PFSK-1 (cell line): ENCODE data around the gene SPTBN1.

Experiments
- FOXP2 ChIP-seq: optimal IDR thresholded peaks from 2 replicates; pipeline ENCODE3; 2011; ENCODE audit warnings: borderline replicate concordance, control low read depth, inconsistent platforms; ENCODE audit not compliant: insufficient read depth; ENCODE audit errors: extremely low read length, extremely low read depth
- POLR2AphosphoS5 ChIP-seq: IDR thresholded peaks from 2 replicates; pipeline ENCODE4 v1.6.1; 2012; ENCODE audit warnings: low read depth, mild to moderate bottlenecking, control low read depth, low read length, moderate library complexity
- REST ChIP-seq, 2 experiments: IDR thresholded peaks; 2 replicates each; pipeline versions ENCODE4 v1.6.1 to v1.8.0; 2011 to 2012; ENCODE audit warnings: low read depth in 2 of 2, low read length in 2 of 2, control low read depth in 1 of 2, inconsistent platforms in 1 of 2, mild to moderate bottlenecking in 1 of 2, moderate library complexity in 1 of 2; ENCODE audit not compliant: insufficient read depth in 1 of 2
- TAF1 ChIP-seq: IDR thresholded peaks from 2 replicates; pipeline ENCODE4 v1.6.1; 2012; ENCODE audit warnings: low read length, control low read depth, borderline replicate concordance; ENCODE audit not compliant: insufficient read depth

GRCh38 chr2:54475285-54475684 lies 19.2 kb downstream of the SPTBN1 start:
- TF ChIP-seq REST (IDR thresholded peaks at IDR 0.05; ENCODE audit: insufficient read depth in 1 of 2, low read depth in 2 of 2, low read length in 2 of 2) (no peak), POLR2AphosphoS5 (no peak), FOXP2 (no peak), TAF1 (no peak)
